Esophagus (tissue), 2 donors: Measurements from ENCODE around the gene PLPPR2. TPM values are rescaled to one million over a fixed set of nuclear protein-coding genes. Genes with fewer than 3 reads are reported as not detected.
A peak's percentile ranks its signal among the peaks of the same experiment; 100 is the strongest.
"Not testable (repeated sequence)": the region's sequence is repeated elsewhere in the genome, so short reads cannot be mapped to it uniquely, and the experiment has no call there.

Source experiments
- H3K27ac ChIP-seq, 2 donors: one replicate each; pipeline ENCODE4 v1.5.1; 2013; ENCODE audit warnings: low read depth in 2 of 2, mild to moderate bottlenecking in 2 of 2, inconsistent platforms in 1 of 2, low read length in 1 of 2, moderate library complexity in 1 of 2
- H3K27me3 ChIP-seq, 2 donors: one replicate each; pipeline ENCODE4 v1.6.1; 2013; ENCODE audit warnings: low read length in 2 of 2, control low read depth in 1 of 2, mild to moderate bottlenecking in 1 of 2; ENCODE audit not compliant: insufficient read depth in 2 of 2, control insufficient read depth in 1 of 2
- H3K36me3 ChIP-seq, 2 donors: one replicate each; pipeline ENCODE4 v1.6.1; 2013; ENCODE audit warnings: low read length in 1 of 2; ENCODE audit not compliant: control insufficient read depth in 2 of 2, insufficient read depth in 2 of 2
- H3K4me1 ChIP-seq, 2 donors: one replicate each; pipeline ENCODE4 v1.6.1; 2013; ENCODE audit warnings: low read length in 1 of 2; ENCODE audit not compliant: control insufficient read depth in 2 of 2, insufficient read depth in 2 of 2
- H3K4me3 ChIP-seq, 2 donors: one replicate each; pipeline ENCODE4 v1.5.1; 2013; ENCODE audit warnings: low read length in 2 of 2, mild to moderate bottlenecking in 2 of 2, low read depth in 1 of 2, moderate library complexity in 1 of 2
- H3K9me3 ChIP-seq, 2 donors: one replicate each; pipeline ENCODE4 v1.6.1; 2013; ENCODE audit warnings: mild to moderate bottlenecking in 2 of 2, low read depth in 1 of 2, low read length in 1 of 2, moderate library complexity in 1 of 2; ENCODE audit not compliant: control insufficient read depth in 2 of 2, insufficient read depth in 1 of 2
- WGBS, 2 donors: extraction: QIAGEN DNeasy Blood & Tissue Kit; methylation state at CpG; one replicate each; pipeline ENCODE4 v1.1.7; 2013; 5-methylcytosine and 5-hydroxymethylcytosine counted together
- polyA plus RNA-seq, 2 donors: library from polyadenylated mRNA; stranded (reverse); fragments of 200-250 nt; gene quantifications; one replicate each; pipeline ENCODE4 v1.2.3, GENCODE V29; 2013
- donor health status: healthy with polysubstance abuse.
- donor health status: Bipolar disorder and iron deficiency.

PLPPR2 gene
- polyA plus RNA-seq, 2 donors = 7.3 to 8.6 TPM

DNA sequence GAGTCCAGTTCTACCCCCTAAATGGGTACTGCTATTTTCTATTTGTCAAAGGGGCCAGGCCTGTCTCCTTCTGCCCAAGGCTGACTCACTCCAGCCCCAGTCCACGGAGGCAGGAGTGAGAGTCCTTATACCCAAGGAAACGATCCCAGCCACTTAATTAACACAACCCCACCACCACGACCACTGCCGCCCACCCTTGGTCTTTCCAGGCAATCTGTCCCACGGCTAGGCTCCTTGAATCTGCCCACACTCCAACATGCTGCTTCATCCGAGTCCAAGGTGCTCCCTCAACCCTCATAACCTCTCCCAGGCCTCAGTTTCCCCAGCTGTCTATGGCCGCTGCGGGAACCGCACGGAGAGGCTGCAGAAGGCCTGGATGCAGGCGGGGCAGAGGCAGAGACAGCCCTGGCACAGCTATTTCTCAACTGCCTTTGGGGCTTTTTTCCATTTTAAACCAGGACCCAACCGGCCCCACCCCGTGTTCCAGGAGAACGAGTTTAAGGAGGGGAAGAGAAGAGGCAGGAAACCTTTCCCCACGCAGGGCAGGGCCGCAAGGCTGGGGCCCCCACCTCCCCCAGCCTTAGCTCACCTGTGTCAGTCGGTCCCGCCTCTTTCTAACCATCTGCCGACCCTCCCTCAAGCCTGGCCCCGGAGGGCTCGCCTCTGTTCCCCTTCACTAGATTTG, 16.5 kb upstream of the PLPPR2 start:
- Histone ChIP-seq H3K27ac (peak overlapping the region; percentile 90 to 96), H3K4me3 (peak overlapping the region; percentile 75 to 95), H3K36me3 (peaks cover 0 to 19% of the 10 kb centered on the region in 2 donors), H3K27me3 (no peaks in the 10 kb centered on the region), H3K4me1 (peaks cover 0 to 6% of the 10 kb centered on the region in 2 donors), H3K9me3 (no peaks in the 10 kb centered on the region)
- 16% methylated on average over 20 to 21 of the region's 21 CpGs for WGBS, 2 donors

GRCh38 chr19:11339254-11340098, 15.8 kb upstream of the PLPPR2 start, which contains the start of gene RAB3D:
TSS of gene RAB3D (minus strand) at chr19:11339657. CDS start at chr19:11337399, 2,258 bp downstream.
- peak within 1 kb of the TSS; percentile 75 to 95 for H3K4me3 ChIP-seq
- no peaks in the 10 kb centered on the region for H3K27me3 ChIP-seq
- H3K9me3 ChIP-seq = no peaks in the 10 kb centered on the region
- WGBS, 2 donors = 6% methylated on average over 44 to 53 of the region's 53 CpGs
- peak within 1 kb of the TSS; percentile 90 to 96 for H3K27ac ChIP-seq
- peaks cover 0 to 6% of the 10 kb centered on the region in 2 donors for H3K4me1 ChIP-seq
- peaks cover 0 to 19% of the 10 kb centered on the region in 2 donors for H3K36me3 ChIP-seq

DNA sequence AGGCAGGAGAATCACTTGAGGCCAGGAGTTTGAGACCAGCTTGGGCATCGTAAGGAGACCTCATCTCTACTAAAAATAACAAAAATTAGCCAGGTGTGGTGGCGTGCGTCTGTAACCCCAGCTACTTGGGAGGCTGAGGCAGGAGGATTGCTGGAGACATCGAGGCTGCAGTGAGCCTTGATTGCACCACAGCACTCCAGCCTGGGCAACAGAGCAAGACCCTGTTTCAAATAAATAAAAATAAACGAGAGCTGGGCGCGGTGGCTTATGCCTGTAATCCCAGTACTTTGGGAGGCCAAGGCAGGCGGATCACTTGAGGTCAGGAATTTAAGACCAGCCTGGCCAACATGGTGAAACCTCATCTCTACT, 15.1 kb upstream of the PLPPR2 start:
- not testable (repeated sequence) for H3K4me1 ChIP-seq, H3K27me3 ChIP-seq, H3K9me3 ChIP-seq, H3K4me3 ChIP-seq
- 79 to 81% methylated on average over 8 of the region's 8 CpGs for WGBS, 2 donors
- H3K36me3 ChIP-seq = peaks cover 0 to 17% of the 10 kb centered on the region in 2 donors
- H3K27ac ChIP-seq = peak overlapping the region; percentile 28 to 74

- H3K27me3 ChIP-seq = no peaks in the 10 kb centered on the region
- no peak overlapping the region for H3K27ac ChIP-seq
- WGBS, 2 donors = 91 to 95% methylated on average over 3 of the region's 3 CpGs
- H3K9me3 ChIP-seq = no peaks in the 10 kb centered on the region
- H3K4me3 ChIP-seq = no peak overlapping the region
- H3K36me3 ChIP-seq = peaks cover 0 to 3% of the 10 kb centered on the region in 2 donors
- H3K4me1 ChIP-seq = peaks cover 6 to 11% of the 10 kb centered on the region in 2 donors
These were observed 12.8 kb upstream of the PLPPR2 start for GRCh38 chr19:11342429-11342828.

- H3K27me3 ChIP-seq = no peaks in the 10 kb centered on the region
- peaks cover 0 to 3% of the 10 kb centered on the region in 2 donors for H3K36me3 ChIP-seq
- peak overlapping the region; percentile 77 to 79 for H3K4me3 ChIP-seq
- 36% methylated on average over 14 to 15 of the region's 15 CpGs for WGBS, 2 donors
- peak overlapping the region; percentile 36 to 95 for H3K27ac ChIP-seq
- H3K4me1 ChIP-seq = peaks cover 6 to 8% of the 10 kb centered on the region in 2 donors
- H3K9me3 ChIP-seq = peaks cover 0 to 4% of the 10 kb centered on the region in 2 donors
These were observed 10.0 kb upstream of the PLPPR2 start for GRCh38 chr19:11345122-11345803.

DNA sequence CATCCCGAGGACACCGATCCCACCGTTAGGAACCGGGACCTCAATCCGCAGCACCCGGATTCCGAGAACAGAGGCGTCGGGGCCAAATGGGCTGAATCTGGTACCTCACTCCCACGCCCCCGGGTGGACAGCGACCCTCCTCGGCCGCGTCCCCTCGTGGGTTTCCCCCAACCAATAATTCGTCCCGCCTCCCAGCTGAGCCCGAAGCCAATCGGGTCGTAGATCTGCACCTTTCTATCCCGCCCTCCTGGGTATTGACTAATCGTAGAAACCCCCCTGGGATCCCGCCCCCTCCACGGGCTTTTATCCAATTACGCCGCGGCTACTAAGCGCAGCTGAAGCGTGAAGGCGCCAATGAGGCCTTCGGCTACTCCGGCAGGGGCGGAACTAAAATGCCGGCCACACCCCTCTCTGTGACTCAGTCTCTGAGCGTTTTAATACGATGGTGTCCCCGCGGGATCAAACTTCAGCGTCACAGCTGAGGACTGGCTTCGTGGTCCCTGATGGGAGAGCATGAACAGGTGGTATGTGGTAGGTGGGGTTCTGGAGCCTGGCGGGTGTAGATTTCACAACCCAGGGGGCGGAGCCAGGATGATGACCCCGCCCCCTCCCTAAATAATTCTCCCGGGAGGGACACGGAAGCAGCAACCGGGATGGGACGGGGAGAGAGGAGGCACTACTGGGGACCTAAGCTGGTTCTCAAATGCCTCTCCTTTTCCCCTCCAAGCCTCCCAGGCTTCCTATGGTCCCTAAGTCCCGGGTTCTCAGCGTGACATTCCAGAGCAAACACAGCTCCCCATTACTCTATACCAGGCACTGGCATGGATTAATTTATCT, 8.9 kb upstream of the PLPPR2 start, which contains the start of the genes CCDC159 and TMEM205:
TSS of gene CCDC159 (plus strand) at position 416 of the 837 bp plus-strand sequence. CDS start at position 504, 88 bp downstream.
TSS of gene TMEM205 (minus strand) at position 165 of the 837 bp plus-strand sequence. CDS start 649 bp downstream, outside the sequence.
- Histone ChIP-seq H3K9me3 (peaks cover 0 to 4% of the 10 kb centered on the region in 2 donors), H3K36me3 (peaks cover 0 to 3% of the 10 kb centered on the region in 2 donors), H3K27ac (peak within 1 kb of the TSS; percentile 81 to 95), H3K4me1 (peaks cover 6 to 8% of the 10 kb centered on the region in 2 donors), H3K27me3 (no peaks in the 10 kb centered on the region), H3K4me3 (peak within 1 kb of the TSS; percentile 77 to 79)
- WGBS, 2 donors = 0% methylated on average over 50 of the region's 50 CpGs

DNA sequence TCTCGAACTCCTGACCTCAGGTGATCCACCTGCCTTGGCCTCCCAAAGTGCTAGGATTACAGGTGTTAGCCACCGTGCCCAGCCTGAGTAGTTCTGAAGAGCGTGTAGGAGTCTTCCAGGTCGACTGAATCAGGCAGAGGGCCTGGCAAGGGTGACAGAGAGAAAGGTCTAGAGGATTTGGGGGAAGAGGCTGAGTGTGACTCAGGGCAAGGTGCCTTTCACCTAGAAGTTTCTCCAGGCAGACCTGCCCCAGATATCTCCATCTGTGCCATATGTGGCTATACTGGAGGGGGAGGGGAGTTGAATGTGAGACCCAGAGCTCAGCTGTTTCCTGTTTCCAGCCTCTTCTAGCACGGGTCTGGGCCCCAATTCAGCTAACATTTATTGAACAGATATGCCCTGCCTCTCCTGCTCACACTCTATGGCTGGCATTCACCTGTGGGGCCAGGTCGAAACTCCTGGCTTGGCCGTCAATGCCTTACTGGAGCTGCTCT, 7.6 kb upstream of the PLPPR2 start:
- whole genome bisulfite sequencing, 2 donors = 74 to 76% methylated on average over 7 of the region's 7 CpGs
- Histone ChIP-seq H3K27ac (peak overlapping the region in 1 of 2 donors; percentile 16), H3K36me3 (peaks cover 0 to 3% of the 10 kb centered on the region in 2 donors), H3K27me3 (no peaks in the 10 kb centered on the region), H3K4me3 (no peak overlapping the region), H3K4me1 (peaks cover 6 to 8% of the 10 kb centered on the region in 2 donors), H3K9me3 (peaks cover 0 to 4% of the 10 kb centered on the region in 2 donors)

GRCh38 chr19:11349171-11349570, 6.1 kb upstream of the PLPPR2 start:
- 93 to 97% methylated on average over 4 of the region's 4 CpGs for WGBS, 2 donors
- Histone ChIP-seq H3K27ac (no peak overlapping the region), H3K36me3 (no peaks in the 10 kb centered on the region), H3K27me3 (no peaks in the 10 kb centered on the region), H3K4me1 (peaks cover 6 to 8% of the 10 kb centered on the region in 2 donors), H3K9me3 (peaks cover 0 to 4% of the 10 kb centered on the region in 2 donors), H3K4me3 (no peak overlapping the region)
